HEK293T (cell line): ENCODE results near the gene MORF4L1.

Experiments
- ELF4 ChIP-seq: fragments of 450-650 bp; IDR thresholded peaks from 2 replicates; pipeline ENCODE4 v1.6.1; 2017; ENCODE audit warnings: antibody characterized with exemption
- FOXA1 ChIP-seq: fragments of 450-650 bp; IDR thresholded peaks from 2 replicates; pipeline ENCODE4 v1.6.1; 2016; ENCODE audit warnings: mild to moderate bottlenecking
- FOXK2 ChIP-seq: fragments of 450-650 bp; IDR thresholded peaks from 2 replicates; pipeline ENCODE4 v1.6.1; 2016; ENCODE audit warnings: mild to moderate bottlenecking
- FOXM1 ChIP-seq: fragments of 450-650 bp; IDR thresholded peaks from 2 replicates; pipeline ENCODE4 v1.6.1; 2017; ENCODE audit warnings: mild to moderate bottlenecking, borderline replicate concordance
- HDGF ChIP-seq: fragments of 450-650 bp; IDR thresholded peaks from 2 replicates; pipeline ENCODE4 v1.6.1; 2017; ENCODE audit warnings: antibody characterized with exemption, borderline replicate concordance
- NFRKB ChIP-seq: fragments of 450-650 bp; IDR thresholded peaks from 2 replicates; pipeline ENCODE4 v1.6.1; 2016; ENCODE audit warnings: mild to moderate bottlenecking, moderate library complexity
- PKNOX1 ChIP-seq: fragments of 450-650 bp; IDR thresholded peaks from 2 replicates; pipeline ENCODE4 v1.6.1; 2016
- SP1 ChIP-seq: fragments of 450-650 bp; IDR thresholded peaks from 2 replicates; pipeline ENCODE4 v1.6.1; 2017
- TARDBP ChIP-seq: fragments of 450-650 bp; IDR thresholded peaks from 2 replicates; pipeline ENCODE4 v1.6.1; 2016
- ZNF384 ChIP-seq: fragments of 450-650 bp; IDR thresholded peaks from 2 replicates; pipeline ENCODE4 v1.6.1; 2016

- TF ChIP-seq HDGF (no peak), FOXA1 (no peak), FOXK2 (no peak), FOXM1 (no peak), ZNF384 (no peak), TARDBP (no peak), PKNOX1 (no peak), NFRKB (no peak), SP1 (no peak), ELF4 (no peak)
Observed at GRCh38 chr15:78933823-78934654, 61.3 kb downstream of the MORF4L1 start.
